Stomach smooth muscle (tissue), 2 donors: ENCODE measurements around the gene ADARB2.

ENCODE experiments used
- H3K27ac ChIP-seq: one replicate; pipeline ENCODE4 v1.7.0; 2013; ENCODE audit warnings: mild to moderate bottlenecking, low read length, inconsistent platforms
- H3K27me3 ChIP-seq, 2 donors: one replicate each; pipeline ENCODE4 v1.7.0; 2013; ENCODE audit warnings: low read length in 2 of 2; ENCODE audit not compliant: insufficient read depth in 2 of 2, control insufficient read depth in 1 of 2
- H3K36me3 ChIP-seq, 2 donors: one replicate each; pipeline ENCODE4 v1.7.0; 2013; ENCODE audit warnings: low read length in 2 of 2; ENCODE audit not compliant: control insufficient read depth in 2 of 2, insufficient read depth in 2 of 2
- H3K4me1 ChIP-seq: one replicate; pipeline ENCODE4 v1.7.0; 2013; ENCODE audit warnings: low read length; ENCODE audit not compliant: control insufficient read depth, insufficient read depth
- H3K4me3 ChIP-seq, 2 donors: one replicate each; pipeline ENCODE4 v1.7.0; 2013; ENCODE audit warnings: low read length in 2 of 2
- H3K9ac ChIP-seq, 2 donors: one replicate each; pipeline ENCODE4 v1.7.0; 2013; ENCODE audit warnings: low read length in 2 of 2, mild to moderate bottlenecking in 1 of 2
- H3K9me3 ChIP-seq, 2 donors: one replicate each; pipeline ENCODE4 v1.7.0; 2013; ENCODE audit warnings: low read length in 2 of 2; ENCODE audit not compliant: control insufficient read depth in 2 of 2
- donor health status: healthy.
- donor health status: Pancreatic carcinoma.

Gene ADARB2

DNA sequence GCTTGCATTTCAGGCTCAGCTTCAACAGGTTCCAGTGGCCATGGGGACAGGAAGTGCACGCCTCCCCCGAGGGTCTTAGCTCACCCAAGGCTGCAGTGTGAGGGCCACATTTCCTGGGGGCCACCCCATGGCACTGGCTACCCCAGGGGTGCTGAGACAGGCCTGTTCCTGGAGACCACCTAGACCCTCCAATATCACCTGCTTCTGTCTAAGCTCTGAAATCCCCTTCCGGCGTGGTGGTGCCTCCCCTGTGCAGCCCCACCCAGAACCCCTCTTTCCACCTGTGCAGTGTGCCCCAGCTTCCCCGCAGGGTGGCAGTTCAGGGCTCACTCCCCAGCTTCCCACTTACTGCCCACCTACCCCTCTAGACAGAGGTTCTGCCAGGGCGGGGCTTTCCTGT, 83.1 kb downstream of the ADARB2 start:
- Histone ChIP-seq H3K9me3 (no peaks in the 10 kb centered on the region), H3K4me1 (no peaks in the 10 kb centered on the region), H3K27me3 (peaks cover 0 to 5% of the 10 kb centered on the region in 2 donors), H3K27ac (no peak overlapping the region), H3K36me3 (no peaks in the 10 kb centered on the region), H3K9ac (no peak overlapping the region), H3K4me3 (no peak overlapping the region)

- H3K4me1 ChIP-seq, result no peaks in the 10 kb centered on the region
- no peak overlapping the region for H3K27ac ChIP-seq
- no peaks in the 10 kb centered on the region for H3K36me3 ChIP-seq
- no peaks in the 10 kb centered on the region for H3K9me3 ChIP-seq
- H3K9ac ChIP-seq, result no peak overlapping the region
- no peak overlapping the region for H3K4me3 ChIP-seq
- H3K27me3 ChIP-seq, result peaks cover 0 to 3% of the 10 kb centered on the region in 2 donors
Observed at GRCh38 chr10:1653321-1653720, 84.0 kb downstream of the ADARB2 start.

- peaks cover 0 to 3% of the 10 kb centered on the region in 2 donors for H3K27me3 ChIP-seq
- H3K9me3 ChIP-seq, result no peaks in the 10 kb centered on the region
- no peak overlapping the region for H3K27ac ChIP-seq
- H3K4me1 ChIP-seq, result no peaks in the 10 kb centered on the region
- no peak overlapping the region for H3K9ac ChIP-seq
- H3K4me3 ChIP-seq, result no peak overlapping the region
- H3K36me3 ChIP-seq, result no peaks in the 10 kb centered on the region
Observed at GRCh38 chr10:1652151-1652550, 85.2 kb downstream of the ADARB2 start.

DNA sequence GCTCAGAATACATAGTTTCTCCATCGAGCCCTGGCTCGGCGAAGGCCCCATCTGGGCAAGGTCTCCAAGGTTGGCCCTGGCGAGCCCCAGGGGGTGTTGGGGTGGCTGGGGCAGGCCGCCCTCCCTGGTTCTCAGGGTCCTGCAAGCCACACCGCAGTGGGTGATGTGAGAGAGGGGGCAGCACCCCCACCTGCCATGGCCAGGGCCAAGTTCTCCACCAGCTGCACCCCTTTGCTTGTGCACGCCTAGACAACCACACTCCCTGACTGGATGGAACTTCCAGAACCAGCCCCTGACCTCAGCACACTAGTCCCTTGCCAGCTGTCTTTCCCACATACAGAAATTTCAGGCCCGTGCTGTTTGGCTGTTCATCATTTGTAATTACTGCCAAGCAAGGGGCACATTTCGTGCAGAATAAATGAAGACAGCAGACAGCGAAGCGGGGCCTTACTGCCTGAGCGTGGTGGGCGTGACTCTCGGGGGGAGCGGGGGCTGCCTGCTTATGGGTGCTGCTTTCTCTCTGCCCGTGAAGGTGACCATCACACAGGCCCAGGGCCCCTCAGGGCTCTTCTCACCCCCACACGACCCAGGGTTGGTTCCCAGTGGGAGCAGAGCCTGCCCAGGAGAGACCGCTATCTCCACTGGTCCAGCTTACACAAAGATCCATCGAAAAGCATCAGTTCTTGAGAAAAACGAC, 85.9 kb downstream of the ADARB2 start:
- peaks cover 0 to 3% of the 10 kb centered on the region in 2 donors for H3K27me3 ChIP-seq
- H3K9me3 ChIP-seq, result no peaks in the 10 kb centered on the region
- H3K9ac ChIP-seq, result no peak overlapping the region
- H3K4me1 ChIP-seq, result no peaks in the 10 kb centered on the region
- no peak overlapping the region for H3K27ac ChIP-seq
- H3K36me3 ChIP-seq, result no peaks in the 10 kb centered on the region
- H3K4me3 ChIP-seq, result no peak overlapping the region

DNA sequence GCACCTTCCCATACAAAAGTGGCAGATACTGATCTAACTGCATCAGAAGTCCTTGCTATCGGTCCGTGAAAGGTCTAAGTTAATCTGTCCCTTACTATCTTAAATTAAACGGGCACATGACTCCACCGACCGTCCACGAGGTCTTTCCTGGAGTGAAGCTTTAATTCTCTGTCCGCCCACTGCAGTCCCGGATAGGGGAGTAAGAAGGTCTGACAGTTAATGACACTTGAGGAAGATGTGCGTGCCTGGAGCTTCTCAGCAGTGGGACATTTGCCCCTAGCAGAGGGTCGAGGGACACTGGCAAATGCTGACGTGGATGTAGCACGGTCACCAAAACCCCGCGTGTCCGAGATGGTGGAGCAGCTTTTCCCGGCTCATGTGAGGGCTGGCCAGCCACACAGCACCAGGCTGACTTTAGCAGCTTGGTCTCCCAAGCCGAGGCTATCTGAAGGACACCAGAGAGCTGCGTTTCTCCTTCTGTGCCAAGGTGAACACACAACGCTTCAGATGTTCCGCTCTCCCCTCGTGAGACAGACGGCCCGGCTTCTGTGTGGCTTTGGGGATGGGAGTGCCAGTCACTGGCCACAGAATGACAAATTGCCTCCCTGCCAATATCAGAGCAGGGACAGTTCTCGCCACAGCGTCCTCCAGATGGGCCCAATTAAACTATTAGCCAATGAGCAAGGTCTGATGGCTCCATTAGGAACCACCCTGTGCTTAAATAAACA, 86.6 kb downstream of the ADARB2 start:
- Histone ChIP-seq H3K27me3 (peaks cover 0 to 3% of the 10 kb centered on the region in 2 donors), H3K4me1 (no peaks in the 10 kb centered on the region), H3K27ac (no peak overlapping the region), H3K9ac (no peak overlapping the region), H3K36me3 (no peaks in the 10 kb centered on the region), H3K9me3 (no peaks in the 10 kb centered on the region), H3K4me3 (no peak overlapping the region)

DNA sequence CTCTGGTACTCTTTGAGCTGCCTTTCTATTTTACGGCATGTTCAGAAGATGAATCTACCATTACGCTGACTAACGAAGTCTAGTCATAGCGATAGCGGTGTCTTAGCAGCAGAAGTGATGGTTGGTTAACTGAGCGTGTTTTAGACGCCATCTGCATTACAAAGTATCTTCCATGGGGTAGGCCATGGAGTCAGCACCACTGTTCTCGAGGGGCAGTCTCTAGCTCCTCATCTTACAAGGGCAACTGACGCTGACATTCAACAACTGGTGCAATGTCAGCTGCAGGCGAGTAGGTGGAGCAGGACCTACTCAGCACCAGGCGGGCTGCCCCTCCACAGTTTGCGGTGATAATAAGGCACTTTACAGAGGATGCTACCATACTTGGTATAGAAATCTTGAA, 88.7 kb downstream of the ADARB2 start:
- Histone ChIP-seq H3K36me3 (no peaks in the 10 kb centered on the region), H3K9ac (no peak overlapping the region), H3K4me3 (no peak overlapping the region), H3K9me3 (no peaks in the 10 kb centered on the region), H3K4me1 (no peaks in the 10 kb centered on the region), H3K27me3 (no peaks in the 10 kb centered on the region), H3K27ac (no peak overlapping the region)

DNA sequence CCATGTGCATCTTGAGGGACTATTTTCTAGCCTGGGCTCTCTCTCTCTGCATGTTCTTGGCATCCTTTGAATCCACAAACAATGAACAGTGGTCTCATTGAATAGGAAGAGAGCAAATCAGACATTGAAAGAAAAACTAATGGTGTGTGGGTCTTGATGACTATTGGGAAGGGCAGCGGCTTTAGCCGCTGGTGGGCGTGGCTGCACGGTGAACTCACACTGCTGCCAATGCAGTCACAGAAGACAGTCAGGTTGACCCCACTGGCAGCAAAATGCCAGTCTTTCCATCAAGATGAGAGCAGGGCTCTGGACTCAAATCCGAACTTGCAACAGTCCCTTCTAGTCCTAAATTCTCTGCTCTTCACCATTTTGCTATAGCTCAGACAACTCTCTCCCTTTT, 91.0 kb downstream of the ADARB2 start:
- Histone ChIP-seq H3K27ac (no peak overlapping the region), H3K27me3 (no peaks in the 10 kb centered on the region), H3K9me3 (peaks cover 0 to 4% of the 10 kb centered on the region in 2 donors), H3K4me1 (no peaks in the 10 kb centered on the region), H3K4me3 (no peak overlapping the region), H3K9ac (no peak overlapping the region), H3K36me3 (no peaks in the 10 kb centered on the region)

GRCh38 chr10:1645896-1646295, 91.4 kb downstream of the ADARB2 start:
- Histone ChIP-seq H3K27ac (no peak overlapping the region), H3K9me3 (peaks cover 0 to 4% of the 10 kb centered on the region in 2 donors), H3K9ac (no peak overlapping the region), H3K36me3 (no peaks in the 10 kb centered on the region), H3K4me1 (no peaks in the 10 kb centered on the region), H3K27me3 (no peaks in the 10 kb centered on the region), H3K4me3 (no peak overlapping the region)

GRCh38 chr10:1644191-1644711, 93.1 kb downstream of the ADARB2 start:
- H3K27me3 ChIP-seq, result no peaks in the 10 kb centered on the region
- H3K36me3 ChIP-seq, result no peaks in the 10 kb centered on the region
- H3K9ac ChIP-seq, result no peak overlapping the region
- no peak overlapping the region for H3K4me3 ChIP-seq
- H3K9me3 ChIP-seq, result peaks cover 0 to 4% of the 10 kb centered on the region in 2 donors
- H3K4me1 ChIP-seq, result no peaks in the 10 kb centered on the region
- H3K27ac ChIP-seq, result no peak overlapping the region

- Histone ChIP-seq H3K9ac (no peak overlapping the region), H3K4me1 (no peaks in the 10 kb centered on the region), H3K9me3 (peaks cover 0 to 4% of the 10 kb centered on the region in 2 donors), H3K27me3 (no peaks in the 10 kb centered on the region), H3K36me3 (no peaks in the 10 kb centered on the region), H3K4me3 (no peak overlapping the region), H3K27ac (no peak overlapping the region)
Observed at GRCh38 chr10:1643908-1644179, 93.5 kb downstream of the ADARB2 start.
